Activated CD4-positive, alpha-beta memory T cell treated with anti-CD3 and anti-CD28 coated beads, Interleukin-2, amount 10 ng/mL, durations not matched to agents 7 days and 5 days (primary cell): ENCODE results near the gene ECE2. TPM values are rescaled to one million over a fixed set of nuclear protein-coding genes. Genes with fewer than 3 reads are reported as not detected.

Source experiments
- CTCF ChIA-PET: fragments of 350-600 bp; sonication (Branson Sonifier 250); formaldehyde crosslinking; loops from one replicate; lab custom pipeline; 2021; ENCODE audit warnings: antibody characterized with exemption, inconsistent platforms; lab: Charles Lee
- POLR2A ChIA-PET: fragments of 350-600 bp; sonication (Branson Sonifier 250); formaldehyde crosslinking; loops from one replicate; lab custom pipeline; 2021; ENCODE audit warnings: antibody characterized with exemption; lab: Charles Lee
- DNase-seq: peaks from one replicate; pipeline ENCODE4 v3.0.0-alpha.2; 2020
- H3K27ac Mint-ChIP-seq: one replicate; pipeline ENCODE4 v1.8.0; 2021; ENCODE audit warnings: mild to moderate bottlenecking, mixed read lengths
- H3K27me3 Mint-ChIP-seq: one replicate; pipeline ENCODE4 v1.8.0; 2021; ENCODE audit warnings: mixed read lengths
- H3K36me3 Mint-ChIP-seq: one replicate; pipeline ENCODE4 v1.8.0; 2021; ENCODE audit warnings: low read depth, mixed read lengths
- H3K4me1 Mint-ChIP-seq: one replicate; pipeline ENCODE4 v1.8.0; 2021; ENCODE audit warnings: mixed read lengths
- H3K4me3 Mint-ChIP-seq: one replicate; pipeline ENCODE4 v1.8.0; 2021; ENCODE audit warnings: mild to moderate bottlenecking, mixed read lengths
- H3K9me3 Mint-ChIP-seq: one replicate; pipeline ENCODE4 v1.8.0; 2021; ENCODE audit warnings: mixed read lengths
- total RNA-seq, 2 experiments: library from RNA; stranded (reverse); gene quantifications; one replicate each; pipeline ENCODE4 v1.2.3, GENCODE V29; 2021

The ECE2 gene
- total RNA-seq, 2 experiments from 2014 or later, result not detected

- Mint-ChIP-seq H3K4me1 (peaks cover 6% of the 10 kb centered on the region), H3K27me3 (peaks cover 25% of the 10 kb centered on the region), H3K9me3 (no peaks in the 10 kb centered on the region), H3K4me3 (no peak overlapping the region), H3K36me3 (no peaks in the 10 kb centered on the region), H3K27ac (no peak overlapping the region)
- ChIA-PET CTCF (interaction anchor here (0.7 to 1.3 kb wide), 2 partner anchors 8 to 14 kb away, joined by 3 read pairs; partner anchors contain the start of gene EEF1AKMT4), POLR2A (no interaction called here)
- DNase-seq, result no peak
Observed at GRCh38 chr3:184235381-184236032, 40.3 kb upstream of the ECE2 start.

DNA sequence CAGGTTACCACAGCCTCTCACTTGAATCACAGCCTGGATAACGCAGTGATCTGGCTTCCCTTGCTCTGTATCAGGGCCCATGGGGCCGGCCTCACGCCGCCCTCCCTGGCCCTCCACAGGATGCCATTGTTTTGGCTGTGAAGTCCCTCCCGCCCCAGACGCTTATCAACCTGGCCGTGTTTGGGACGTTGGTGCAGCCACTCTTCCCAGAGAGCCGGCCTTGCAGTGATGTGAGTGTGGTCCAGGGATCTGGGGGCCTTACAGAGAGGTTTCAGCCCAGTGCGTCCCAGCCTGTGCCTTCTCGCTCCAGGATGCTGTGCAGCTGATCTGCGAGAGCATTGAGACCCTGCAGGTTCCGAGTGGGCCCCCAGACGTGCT is 39.8 kb upstream of the ECE2 start:
- Mint-ChIP-seq H3K9me3 (no peaks in the 10 kb centered on the region), H3K27ac (no peak overlapping the region), H3K4me3 (no peak overlapping the region), H3K4me1 (peaks cover 4% of the 10 kb centered on the region), H3K27me3 (peaks cover 22% of the 10 kb centered on the region), H3K36me3 (no peaks in the 10 kb centered on the region)
- CTCF ChIA-PET, result interaction anchor here (0.7 to 1.2 kb wide), 2 partner anchors 8 to 14 kb away, joined by 3 read pairs; no protein-coding TSS in a partner anchor
- DNase-seq, result no peak
- POLR2A ChIA-PET, result no interaction called here

- H3K27ac Mint-ChIP-seq, result no peak overlapping the region
- CTCF ChIA-PET, result interaction anchor here (0.7 to 2.1 kb wide), 4 partner anchors 9 to 13 kb away, joined by 3 to 15 read pairs (median 6); no protein-coding TSS in a partner anchor
- no peaks in the 10 kb centered on the region for H3K36me3 Mint-ChIP-seq
- POLR2A ChIA-PET, result interaction anchor here (1.1 kb wide), 1 partner anchor 9 kb away, joined by 3 read pairs; no protein-coding TSS in a partner anchor
- peaks cover 16% of the 10 kb centered on the region for H3K27me3 Mint-ChIP-seq
- H3K9me3 Mint-ChIP-seq, result no peaks in the 10 kb centered on the region
- H3K4me3 Mint-ChIP-seq, result no peak overlapping the region
- no peaks in the 10 kb centered on the region for H3K4me1 Mint-ChIP-seq
- DNase-seq, result no peak
Observed at GRCh38 chr3:184236636-184237035, 39.2 kb upstream of the ECE2 start.

- H3K27me3 Mint-ChIP-seq, result peaks cover 10% of the 10 kb centered on the region
- no peaks in the 10 kb centered on the region for H3K4me1 Mint-ChIP-seq
- no peak overlapping the region for H3K4me3 Mint-ChIP-seq
Observed at GRCh38 chr3:184237211-184237610, 38.6 kb upstream of the ECE2 start.

DNA sequence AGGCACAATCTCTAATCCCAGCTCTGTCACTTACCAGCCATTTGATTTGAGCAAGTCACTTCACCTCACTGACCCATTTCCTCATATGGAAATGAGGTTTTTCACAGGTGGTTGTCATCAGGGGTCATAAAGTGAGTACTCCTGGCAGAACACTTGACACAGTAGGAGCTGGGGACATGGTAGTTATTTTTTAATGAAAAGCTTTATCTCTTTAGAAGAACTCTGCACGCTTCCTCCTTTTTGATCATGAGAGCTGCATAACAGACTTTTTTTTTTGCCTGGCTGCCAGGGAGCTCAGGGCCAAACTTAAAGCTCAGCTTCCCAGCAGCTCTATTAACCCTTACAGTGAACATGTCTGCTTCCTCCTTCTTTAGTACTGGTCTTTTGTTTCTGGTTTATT is 38.0 kb upstream of the ECE2 start:
- H3K27ac Mint-ChIP-seq, result no peak overlapping the region
- H3K27me3 Mint-ChIP-seq, result peaks cover 4% of the 10 kb centered on the region
- no peak overlapping the region for H3K4me3 Mint-ChIP-seq
- H3K36me3 Mint-ChIP-seq, result peaks cover 3% of the 10 kb centered on the region
- H3K4me1 Mint-ChIP-seq, result no peaks in the 10 kb centered on the region
- CTCF ChIA-PET, result interaction anchor here (0.6 to 2.1 kb wide), 4 partner anchors 8 to 67 kb away, joined by 3 to 15 read pairs (median 6); no protein-coding TSS in a partner anchor
- no peak for DNase-seq
- H3K9me3 Mint-ChIP-seq, result no peaks in the 10 kb centered on the region
- POLR2A ChIA-PET, result interaction anchor here (1.1 to 1.2 kb wide), 2 partner anchors 10 kb away, joined by 3 to 5 read pairs; no protein-coding TSS in a partner anchor

More at GRCh38 chr3:184237211-184237610, 38.6 kb upstream of the ECE2 start:
- ChIA-PET CTCF (interaction anchor here (1.1 to 2.1 kb wide), 4 partner anchors 9 to 13 kb away, joined by 3 to 15 read pairs (median 6); no protein-coding TSS in a partner anchor), POLR2A (interaction anchor here (1.1 to 1.2 kb wide), 2 partner anchors 10 kb away, joined by 3 to 5 read pairs; no protein-coding TSS in a partner anchor)
- Mint-ChIP-seq H3K36me3 (no peaks in the 10 kb centered on the region), H3K27ac (no peak overlapping the region), H3K9me3 (no peaks in the 10 kb centered on the region)
- no peak for DNase-seq

- H3K4me3 Mint-ChIP-seq, result no peak overlapping the region
- H3K27me3 Mint-ChIP-seq, result peaks cover 1% of the 10 kb centered on the region
- H3K4me1 Mint-ChIP-seq, result no peaks in the 10 kb centered on the region
- CTCF ChIA-PET, result interaction anchor here (0.6 to 2.1 kb wide), 4 partner anchors 8 to 67 kb away, joined by 3 to 15 read pairs (median 6); no protein-coding TSS in a partner anchor
- H3K27ac Mint-ChIP-seq, result no peak overlapping the region
- DNase-seq, result no peak
- POLR2A ChIA-PET, result interaction anchor here (1.2 kb wide), 1 partner anchor 9 kb away, joined by 5 read pairs; no protein-coding TSS in a partner anchor
- H3K9me3 Mint-ChIP-seq, result no peaks in the 10 kb centered on the region
- H3K36me3 Mint-ChIP-seq, result peaks cover 6% of the 10 kb centered on the region
Observed at GRCh38 chr3:184238246-184238818, 37.5 kb upstream of the ECE2 start.

GRCh38 chr3:184239221-184239620 is 36.6 kb upstream of the ECE2 start:
- Mint-ChIP-seq H3K4me3 (no peak overlapping the region), H3K36me3 (peaks cover 8% of the 10 kb centered on the region), H3K4me1 (no peaks in the 10 kb centered on the region), H3K27me3 (peaks cover 1% of the 10 kb centered on the region), H3K27ac (no peak overlapping the region), H3K9me3 (no peaks in the 10 kb centered on the region)
- CTCF ChIA-PET, result no interaction called here
- POLR2A ChIA-PET, result no interaction called here
- no peak for DNase-seq

GRCh38 chr3:184239708-184240107 is 36.1 kb upstream of the ECE2 start:
- no peaks in the 10 kb centered on the region for H3K9me3 Mint-ChIP-seq
- no peak overlapping the region for H3K27ac Mint-ChIP-seq
- peaks cover 1% of the 10 kb centered on the region for H3K27me3 Mint-ChIP-seq
- peaks cover 12% of the 10 kb centered on the region for H3K36me3 Mint-ChIP-seq
- H3K4me1 Mint-ChIP-seq, result no peaks in the 10 kb centered on the region
- no peak for DNase-seq
- ChIA-PET POLR2A (interaction anchor here (1.0 to 1.6 kb wide), 2 partner anchors 10 to 12 kb away, joined by 3 to 6 read pairs; partner anchors contain the start of gene VWA5B2), CTCF (interaction anchor here (0.9 to 1.5 kb wide), 4 partner anchors 10 to 345 kb away, joined by 3 to 8 read pairs (median 6); partner anchors contain the start of gene EEF1AKMT4)
- no peak overlapping the region for H3K4me3 Mint-ChIP-seq

DNA sequence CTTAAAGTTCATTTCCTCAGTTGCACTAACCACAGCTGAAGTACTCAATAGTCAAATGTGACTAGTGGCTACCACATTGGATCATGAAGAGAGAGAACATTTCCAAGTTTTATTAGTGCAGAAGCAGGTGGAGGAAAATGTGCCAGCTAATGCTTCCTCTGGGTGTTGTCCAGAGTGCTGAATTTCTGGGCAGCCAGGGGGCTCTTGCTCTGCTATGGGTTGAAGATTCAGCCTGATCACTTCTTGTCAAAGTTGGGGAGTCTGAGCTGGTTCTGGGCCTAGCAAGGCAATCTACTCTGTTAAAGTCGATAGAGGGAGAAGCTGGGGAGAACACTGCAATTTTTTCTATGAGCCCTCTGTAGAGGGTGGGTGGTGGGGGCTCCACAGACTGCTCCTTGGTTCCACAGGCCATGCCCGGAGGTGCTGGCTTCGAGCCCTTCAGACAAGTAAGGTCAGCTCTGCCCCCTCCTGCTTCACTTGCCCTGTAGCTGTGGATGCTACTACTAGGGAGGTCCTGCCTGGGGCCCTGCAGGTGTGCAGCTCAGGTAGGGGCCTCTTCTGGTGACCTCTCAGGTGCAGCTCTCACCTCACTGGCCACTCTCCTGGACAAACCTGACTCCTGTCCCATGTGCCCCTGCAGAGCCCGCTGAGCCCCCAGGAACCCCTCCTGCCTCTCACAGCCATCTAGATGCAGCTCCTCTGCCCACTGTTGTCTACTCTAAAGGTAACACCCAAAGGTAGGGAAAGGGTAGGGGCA is 35.3 kb upstream of the ECE2 start:
- DNase-seq, result no peak
- H3K36me3 Mint-ChIP-seq, result peaks cover 18% of the 10 kb centered on the region

DNA sequence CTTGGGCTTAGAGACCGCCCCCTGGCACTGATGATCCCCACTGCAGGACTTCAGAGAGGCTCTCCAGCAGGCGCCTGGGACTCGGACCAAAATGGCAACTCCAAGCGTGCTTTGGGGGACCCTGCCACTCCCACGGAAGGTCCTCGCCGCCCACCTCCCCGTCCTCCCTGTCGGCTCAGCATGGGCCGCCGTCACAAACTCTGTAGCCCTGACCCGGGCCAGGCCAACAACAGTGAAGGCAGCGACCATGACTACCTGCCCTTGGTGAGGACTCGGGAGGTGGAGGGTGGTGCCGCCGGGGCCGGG is 34.7 kb upstream of the ECE2 start:
- POLR2A ChIA-PET, result interaction anchor here (0.9 to 1.6 kb wide), 2 partner anchors 13 to 19 kb away, joined by 3 to 6 read pairs; no protein-coding TSS in a partner anchor
- CTCF ChIA-PET, result interaction anchor here (1.1 to 1.5 kb wide), 3 partner anchors 9 to 346 kb away, joined by 4 to 8 read pairs (median 8); partner anchors contain the start of gene EEF1AKMT4

More for the DNA sequence above, 35.3 kb upstream of the ECE2 start:
- H3K9me3 Mint-ChIP-seq, result no peaks in the 10 kb centered on the region
- CTCF ChIA-PET, result interaction anchor here (0.9 to 1.5 kb wide), 4 partner anchors 9 to 345 kb away, joined by 3 to 8 read pairs (median 6); partner anchors contain the start of gene EEF1AKMT4
- POLR2A ChIA-PET, result interaction anchor here (0.9 to 1.6 kb wide), 3 partner anchors 11 to 19 kb away, joined by 3 to 6 read pairs (median 3); partner anchors contain the start of gene VWA5B2
- peaks cover 2% of the 10 kb centered on the region for H3K4me1 Mint-ChIP-seq
- H3K27ac Mint-ChIP-seq, result no peak overlapping the region
- H3K27me3 Mint-ChIP-seq, result peaks cover 1% of the 10 kb centered on the region
- no peak overlapping the region for H3K4me3 Mint-ChIP-seq

DNA sequence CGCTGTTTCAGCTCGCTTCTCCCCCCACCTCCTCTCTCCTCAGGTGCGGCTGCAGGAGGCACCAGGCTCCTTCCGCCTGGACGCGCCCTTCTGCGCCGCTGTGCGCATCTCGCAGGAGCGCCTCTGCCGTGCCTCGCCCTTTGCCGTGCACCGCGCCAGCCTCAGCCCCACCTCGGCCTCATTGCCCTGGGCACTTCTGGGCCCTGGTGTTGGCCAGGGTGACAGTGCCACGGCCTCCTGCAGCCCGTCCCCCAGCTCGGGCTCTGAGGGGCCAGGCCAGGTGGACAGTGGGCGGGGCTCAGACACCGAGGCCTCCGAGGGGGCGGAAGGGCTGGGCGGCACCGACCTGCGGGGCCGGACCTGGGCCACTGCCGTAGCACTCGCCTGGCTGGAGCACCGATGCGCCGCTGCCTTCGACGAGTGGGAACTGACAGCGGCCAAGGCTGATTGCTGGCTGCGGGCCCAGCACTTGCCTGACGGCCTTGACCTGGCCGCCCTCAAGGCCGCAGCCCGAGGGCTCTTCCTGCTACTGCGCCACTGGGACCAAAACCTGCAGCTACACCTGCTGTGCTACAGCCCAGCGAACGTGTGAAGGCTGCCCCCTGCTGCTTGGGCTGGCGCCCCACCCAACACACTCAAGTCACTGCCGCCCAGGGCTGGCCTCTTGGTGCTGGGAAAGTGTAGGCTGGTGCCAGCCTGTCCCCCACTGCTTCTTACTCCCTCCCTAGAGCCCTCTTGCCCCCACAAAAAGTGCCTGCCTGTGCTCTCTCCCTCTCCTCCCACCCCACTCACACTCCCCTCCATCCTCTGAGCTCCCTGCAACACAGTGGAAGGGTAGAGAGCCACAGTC is 34.1 kb upstream of the ECE2 start:
- ChIA-PET CTCF (interaction anchor here (0.8 to 1.5 kb wide), 2 partner anchors 346 kb away, joined by 3 to 4 read pairs; no protein-coding TSS in a partner anchor), POLR2A (no interaction called here)
- Mint-ChIP-seq H3K27ac (no peak overlapping the region), H3K4me1 (peaks cover 2% of the 10 kb centered on the region), H3K27me3 (peaks cover 1% of the 10 kb centered on the region), H3K36me3 (peaks cover 18% of the 10 kb centered on the region), H3K4me3 (no peak overlapping the region), H3K9me3 (no peaks in the 10 kb centered on the region)
- no peak for DNase-seq

More for the DNA sequence above, 34.7 kb upstream of the ECE2 start:
- H3K4me3 Mint-ChIP-seq, result no peak overlapping the region
- H3K27me3 Mint-ChIP-seq, result peaks cover 1% of the 10 kb centered on the region
- H3K27ac Mint-ChIP-seq, result no peak overlapping the region
- no peaks in the 10 kb centered on the region for H3K9me3 Mint-ChIP-seq
- peaks cover 18% of the 10 kb centered on the region for H3K36me3 Mint-ChIP-seq
- peaks cover 2% of the 10 kb centered on the region for H3K4me1 Mint-ChIP-seq
- no peak for DNase-seq
